WTC11 (cell line): ENCODE data around the gene C17orf58. TPM values are rescaled to one million over a fixed set of nuclear protein-coding genes. Genes with fewer than 3 reads are reported as not detected.
A peak's percentile ranks its signal among the peaks of the same experiment; 100 is the strongest.

Experiments
- ATAC-seq: fragments of 200-7000 bp; cut with Tn5 transposase; 2 replicates; pipeline ENCODE4 v1.10.0; 2021; ENCODE audit warnings: mild to moderate bottlenecking, moderate library complexity
- CTCF ChIA-PET: fragments of 300-600 bp; sonication (Branson Sonifier 250); formaldehyde crosslinking; loops from one replicate; lab custom pipeline; 2021; ENCODE audit warnings: antibody characterized with exemption; lab: Charles Lee
- POLR2A ChIA-PET: fragments of 350-600 bp; sonication (Branson Sonifier 250); formaldehyde crosslinking; loops from one replicate; lab custom pipeline; 2021; ENCODE audit warnings: antibody characterized with exemption; lab: Charles Lee
- DNase-seq: peaks from one replicate; pipeline ENCODE4 v3.0.0; 2021; ENCODE audit warnings: low spot score
- H3K27ac Mint-ChIP-seq: 2 replicates; pipeline ENCODE4 v1.8.0; 2021; ENCODE audit warnings: mixed read lengths
- H3K27me3 Mint-ChIP-seq: 2 replicates; pipeline ENCODE4 v1.8.0; 2021; ENCODE audit warnings: low read depth, mild to moderate bottlenecking, moderate library complexity, mixed read lengths
- H3K36me3 Mint-ChIP-seq: 2 replicates; pipeline ENCODE4 v1.8.0; 2021; ENCODE audit warnings: mixed read lengths
- H3K4me1 Mint-ChIP-seq: 2 replicates; pipeline ENCODE4 v1.8.0; 2022; ENCODE audit warnings: mixed read lengths
- H3K4me3 Mint-ChIP-seq: 2 replicates; pipeline ENCODE4 v1.8.0; 2021; ENCODE audit warnings: mild to moderate bottlenecking, moderate library complexity, mixed read lengths
- H3K9me3 Mint-ChIP-seq: 2 replicates; pipeline ENCODE4 v1.8.0; 2021; ENCODE audit warnings: mixed read lengths
- ATF1 ChIP-seq: sonication (generic); formaldehyde crosslinking; IDR thresholded peaks from 2 replicates; pipeline ENCODE4 v1.8.1; 2023; ENCODE audit warnings: mild to moderate bottlenecking, moderate library complexity, missing genetic modification reagents
- CBFB ChIP-seq: sonication (generic); formaldehyde crosslinking; IDR thresholded peaks from 2 replicates; pipeline ENCODE4 v1.8.1; 2022; ENCODE audit warnings: mild to moderate bottlenecking, low read depth, missing genetic modification reagents
- CREB1 ChIP-seq: sonication (generic); formaldehyde crosslinking; IDR thresholded peaks from 2 replicates; pipeline ENCODE4 v1.8.0; 2023; ENCODE audit warnings: mild to moderate bottlenecking, missing genetic modification reagents
- E2F4 ChIP-seq: sonication (generic); formaldehyde crosslinking; IDR thresholded peaks from 2 replicates; pipeline ENCODE4 v1.8.1; 2022; ENCODE audit warnings: low read depth, mild to moderate bottlenecking, moderate library complexity, missing genetic modification reagents, borderline replicate concordance
- ETV6 ChIP-seq: sonication (generic); formaldehyde crosslinking; IDR thresholded peaks from 2 replicates; pipeline ENCODE4 v1.8.1; 2022; ENCODE audit warnings: mild to moderate bottlenecking, missing genetic modification reagents
- FOXJ3 ChIP-seq: sonication (generic); formaldehyde crosslinking; IDR thresholded peaks from 2 replicates; pipeline ENCODE4 v1.9.0; 2021; ENCODE audit warnings: missing genetic modification reagents, mild to moderate bottlenecking, borderline replicate concordance
- FOXP1 ChIP-seq: sonication (generic); formaldehyde crosslinking; IDR thresholded peaks from 2 replicates; pipeline ENCODE4 v1.8.0; 2022; ENCODE audit warnings: missing genetic modification reagents, mild to moderate bottlenecking, moderate library complexity, borderline replicate concordance
- GABPB1 ChIP-seq: sonication (generic); formaldehyde crosslinking; IDR thresholded peaks from 2 replicates; pipeline ENCODE4 v1.8.1; 2023; ENCODE audit warnings: mild to moderate bottlenecking, missing genetic modification reagents
- GRHL2 ChIP-seq: fragments of 250-450 bp; sonication (Bioruptor Pico); IDR thresholded peaks from 2 replicates; pipeline ENCODE4 v1.8.0; 2022; ENCODE audit warnings: mild to moderate bottlenecking, moderate library complexity; ENCODE audit not compliant: insufficient replicate concordance, severe bottlenecking
- HMGA2 ChIP-seq: fragments of 250-450 bp; sonication (Bioruptor Pico); IDR thresholded peaks from 2 replicates; pipeline ENCODE4 v1.4.0; 2021; ENCODE audit warnings: mild to moderate bottlenecking, moderate library complexity
- IRF2 ChIP-seq: sonication (generic); formaldehyde crosslinking; IDR thresholded peaks from 2 replicates; pipeline ENCODE4 v1.8.0; 2022; ENCODE audit warnings: low read depth, missing genetic modification reagents, borderline replicate concordance
- MYBL2 ChIP-seq: sonication (generic); formaldehyde crosslinking; IDR thresholded peaks from 2 replicates; pipeline ENCODE4 v1.8.1; 2023; ENCODE audit warnings: mild to moderate bottlenecking, moderate library complexity, missing genetic modification reagents
- NR1H2 ChIP-seq: sonication (generic); formaldehyde crosslinking; IDR thresholded peaks from 2 replicates; pipeline ENCODE4 v1.9.0; 2021; ENCODE audit warnings: mild to moderate bottlenecking, moderate library complexity, missing genetic modification reagents
- NR2C2 ChIP-seq: sonication (generic); formaldehyde crosslinking; IDR thresholded peaks from 2 replicates; pipeline ENCODE4 v1.8.0; 2022; ENCODE audit warnings: mild to moderate bottlenecking, missing genetic modification reagents
- PRRX2 ChIP-seq: fragments of 250-450 bp; sonication (Bioruptor Pico); IDR thresholded peaks from 2 replicates; pipeline ENCODE4 v1.8.0; 2021; ENCODE audit warnings: mild to moderate bottlenecking
- RELA ChIP-seq: sonication (generic); formaldehyde crosslinking; IDR thresholded peaks from 2 replicates; pipeline ENCODE4 v1.8.1; 2022; ENCODE audit warnings: missing genetic modification reagents, mild to moderate bottlenecking, borderline replicate concordance
- RORB ChIP-seq: fragments of 250-450 bp; sonication (Bioruptor Pico); IDR thresholded peaks from 2 replicates; pipeline ENCODE4 v1.9.0; 2021; ENCODE audit warnings: mild to moderate bottlenecking
- SMAD4 ChIP-seq: sonication (generic); formaldehyde crosslinking; IDR thresholded peaks from 2 replicates; pipeline ENCODE4 v1.8.0; 2022; ENCODE audit warnings: mild to moderate bottlenecking, missing genetic modification reagents
- SOX15 ChIP-seq: fragments of 250-450 bp; sonication (Bioruptor Pico); IDR thresholded peaks from 2 replicates; pipeline ENCODE4 v1.9.0; 2021; ENCODE audit warnings: mild to moderate bottlenecking
- TEAD1 ChIP-seq: sonication (generic); formaldehyde crosslinking; IDR thresholded peaks from 2 replicates; pipeline ENCODE4 v1.8.0; 2022; ENCODE audit warnings: mild to moderate bottlenecking, missing genetic modification reagents
- TP53 ChIP-seq: sonication (generic); formaldehyde crosslinking; IDR thresholded peaks from 2 replicates; pipeline ENCODE4 v1.8.1; 2023; ENCODE audit warnings: mild to moderate bottlenecking, missing genetic modification reagents
- USF2 ChIP-seq: sonication (generic); formaldehyde crosslinking; IDR thresholded peaks from 2 replicates; pipeline ENCODE4 v1.8.1; 2023; ENCODE audit warnings: mild to moderate bottlenecking, missing genetic modification reagents, moderate library complexity
- ZBTB43 ChIP-seq: sonication (generic); formaldehyde crosslinking; IDR thresholded peaks from 2 replicates; pipeline ENCODE4 v1.8.1; 2023; ENCODE audit warnings: mild to moderate bottlenecking, missing genetic modification reagents
- ZNF138 ChIP-seq: sonication (generic); formaldehyde crosslinking; conservative IDR thresholded peaks from 2 replicates; pipeline ENCODE4 v1.8.1; 2022; ENCODE audit warnings: mild to moderate bottlenecking, moderate library complexity, missing genetic modification reagents
- ZNF263 ChIP-seq: sonication (generic); formaldehyde crosslinking; IDR thresholded peaks from 2 replicates; pipeline ENCODE4 v1.8.1; 2022; ENCODE audit warnings: low read depth, mild to moderate bottlenecking, moderate library complexity, missing genetic modification reagents
- ZNF423 ChIP-seq: fragments of 250-450 bp; sonication (Bioruptor Pico); IDR thresholded peaks from 2 replicates; pipeline ENCODE4 v2.1.2; 2022; ENCODE audit warnings: mild to moderate bottlenecking, moderate library complexity
- total RNA-seq: library from RNA; stranded (reverse); gene quantifications from 3 replicates; pipeline ENCODE4 v1.2.3, GENCODE V29; 2021
- TF ChIP-seq, protein P1 (sequence below): sonication (generic); formaldehyde crosslinking; IDR thresholded peaks from 2 replicates; pipeline ENCODE4 v1.8.1; 2022; ENCODE audit warnings: mild to moderate bottlenecking, moderate library complexity, missing genetic modification reagents
- TF ChIP-seq, protein P2 (sequence below): sonication (generic); formaldehyde crosslinking; IDR thresholded peaks from 2 replicates; pipeline ENCODE4 v1.8.1; 2023; ENCODE audit warnings: mild to moderate bottlenecking, missing genetic modification reagents, moderate library complexity
- TF ChIP-seq, protein P3 (sequence below): sonication (generic); formaldehyde crosslinking; IDR thresholded peaks from 2 replicates; pipeline ENCODE4 v1.8.0; 2023; ENCODE audit warnings: missing genetic modification reagents, mild to moderate bottlenecking, borderline replicate concordance

Gene C17orf58
- total RNA-seq, 1 experiment from 2014 or later: 28.2 TPM

GRCh38 chr17:68019675-68020408 is 23.6 kb upstream of the C17orf58 start:
- peak; percentile 99 for DNase-seq
- Mint-ChIP-seq H3K36me3 (no peaks in the 10 kb centered on the region), H3K27ac (peak overlapping the region; percentile 88), H3K4me1 (peaks cover 8% of the 10 kb centered on the region), H3K27me3 (no peaks in the 10 kb centered on the region), H3K4me3 (peak overlapping the region; percentile 83), H3K9me3 (no peaks in the 10 kb centered on the region)
- ChIA-PET CTCF (interaction anchor here (0.6 to 1.5 kb wide), 14 partner anchors 8 to 379 kb away, joined by 3 to 9 read pairs (median 4); partner anchors contain the start of genes C17orf58 and KPNA2), POLR2A (interaction anchor here (0.6 to 1.6 kb wide), 10 partner anchors 10 to 302 kb away, joined by 3 to 16 read pairs (median 4); partner anchors contain the start of gene KPNA2)
- peak; percentile 84 for ATAC-seq
- peak; percentile 93 for TF ChIP-seq ZNF423 (CRISPR knock-in tag)
- no peak for TF ChIP-seq MYBL2
- TF ChIP-seq CREB1: no peak
- TF ChIP-seq, protein P1, sequence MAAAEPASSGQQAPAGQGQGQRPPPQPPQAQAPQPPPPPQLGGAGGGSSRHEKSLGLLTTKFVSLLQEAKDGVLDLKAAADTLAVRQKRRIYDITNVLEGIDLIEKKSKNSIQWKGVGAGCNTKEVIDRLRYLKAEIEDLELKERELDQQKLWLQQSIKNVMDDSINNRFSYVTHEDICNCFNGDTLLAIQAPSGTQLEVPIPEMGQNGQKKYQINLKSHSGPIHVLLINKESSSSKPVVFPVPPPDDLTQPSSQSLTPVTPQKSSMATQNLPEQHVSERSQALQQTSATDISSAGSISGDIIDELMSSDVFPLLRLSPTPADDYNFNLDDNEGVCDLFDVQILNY (CRISPR knock-in tag): peak; percentile 97
- no peak for TF ChIP-seq NR2C2 (CRISPR knock-in tag)
- no peak for TF ChIP-seq PRRX2
- peak; percentile 61; the same call in 1 of the 2 replicates for TF ChIP-seq FOXP1 (CRISPR knock-in tag)
- no peak for TF ChIP-seq RELA (CRISPR knock-in tag)
- no peak for TF ChIP-seq IRF2 (CRISPR knock-in tag)
- TF ChIP-seq, protein P2, sequence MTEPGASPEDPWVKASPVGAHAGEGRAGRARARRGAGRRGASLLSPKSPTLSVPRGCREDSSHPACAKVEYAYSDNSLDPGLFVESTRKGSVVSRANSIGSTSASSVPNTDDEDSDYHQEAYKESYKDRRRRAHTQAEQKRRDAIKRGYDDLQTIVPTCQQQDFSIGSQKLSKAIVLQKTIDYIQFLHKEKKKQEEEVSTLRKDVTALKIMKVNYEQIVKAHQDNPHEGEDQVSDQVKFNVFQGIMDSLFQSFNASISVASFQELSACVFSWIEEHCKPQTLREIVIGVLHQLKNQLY: no peak
- no peak; the same call in 1 of the 2 replicates for TF ChIP-seq ATF1
- TF ChIP-seq FOXJ3: no peak
- TF ChIP-seq SMAD4 (CRISPR knock-in tag): no peak
- TF ChIP-seq ZNF263 (CRISPR knock-in tag): no peak
- no peak for TF ChIP-seq TP53 (CRISPR knock-in tag)
- TF ChIP-seq SOX15 (CRISPR knock-in tag): no peak
- peak; percentile 38; the same call in 1 of the 2 replicates for TF ChIP-seq HMGA2 (CRISPR knock-in tag)
- peak; percentile 67; the same call in 1 of the 2 replicates for TF ChIP-seq TEAD1 (CRISPR knock-in tag)
- TF ChIP-seq ETV6 (CRISPR knock-in tag): peak; percentile 98
- peak; percentile 83 for TF ChIP-seq GABPB1 (CRISPR knock-in tag)
- no peak for TF ChIP-seq CBFB
- no peak for TF ChIP-seq ZBTB43 (CRISPR knock-in tag)
- TF ChIP-seq ZNF138 (CRISPR knock-in tag): no peak
- TF ChIP-seq, protein P3, sequence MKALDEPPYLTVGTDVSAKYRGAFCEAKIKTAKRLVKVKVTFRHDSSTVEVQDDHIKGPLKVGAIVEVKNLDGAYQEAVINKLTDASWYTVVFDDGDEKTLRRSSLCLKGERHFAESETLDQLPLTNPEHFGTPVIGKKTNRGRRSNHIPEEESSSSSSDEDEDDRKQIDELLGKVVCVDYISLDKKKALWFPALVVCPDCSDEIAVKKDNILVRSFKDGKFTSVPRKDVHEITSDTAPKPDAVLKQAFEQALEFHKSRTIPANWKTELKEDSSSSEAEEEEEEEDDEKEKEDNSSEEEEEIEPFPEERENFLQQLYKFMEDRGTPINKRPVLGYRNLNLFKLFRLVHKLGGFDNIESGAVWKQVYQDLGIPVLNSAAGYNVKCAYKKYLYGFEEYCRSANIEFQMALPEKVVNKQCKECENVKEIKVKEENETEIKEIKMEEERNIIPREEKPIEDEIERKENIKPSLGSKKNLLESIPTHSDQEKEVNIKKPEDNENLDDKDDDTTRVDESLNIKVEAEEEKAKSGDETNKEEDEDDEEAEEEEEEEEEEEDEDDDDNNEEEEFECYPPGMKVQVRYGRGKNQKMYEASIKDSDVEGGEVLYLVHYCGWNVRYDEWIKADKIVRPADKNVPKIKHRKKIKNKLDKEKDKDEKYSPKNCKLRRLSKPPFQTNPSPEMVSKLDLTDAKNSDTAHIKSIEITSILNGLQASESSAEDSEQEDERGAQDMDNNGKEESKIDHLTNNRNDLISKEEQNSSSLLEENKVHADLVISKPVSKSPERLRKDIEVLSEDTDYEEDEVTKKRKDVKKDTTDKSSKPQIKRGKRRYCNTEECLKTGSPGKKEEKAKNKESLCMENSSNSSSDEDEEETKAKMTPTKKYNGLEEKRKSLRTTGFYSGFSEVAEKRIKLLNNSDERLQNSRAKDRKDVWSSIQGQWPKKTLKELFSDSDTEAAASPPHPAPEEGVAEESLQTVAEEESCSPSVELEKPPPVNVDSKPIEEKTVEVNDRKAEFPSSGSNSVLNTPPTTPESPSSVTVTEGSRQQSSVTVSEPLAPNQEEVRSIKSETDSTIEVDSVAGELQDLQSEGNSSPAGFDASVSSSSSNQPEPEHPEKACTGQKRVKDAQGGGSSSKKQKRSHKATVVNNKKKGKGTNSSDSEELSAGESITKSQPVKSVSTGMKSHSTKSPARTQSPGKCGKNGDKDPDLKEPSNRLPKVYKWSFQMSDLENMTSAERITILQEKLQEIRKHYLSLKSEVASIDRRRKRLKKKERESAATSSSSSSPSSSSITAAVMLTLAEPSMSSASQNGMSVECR (CRISPR knock-in tag): no peak; the same call in 1 of the 2 replicates
- peak; percentile 88 for TF ChIP-seq E2F4 (CRISPR knock-in tag)
- no peak for TF ChIP-seq NR1H2 (CRISPR knock-in tag)
- TF ChIP-seq GRHL2 (CRISPR knock-in tag): no peak
- no peak for TF ChIP-seq USF2 (CRISPR knock-in tag)
- no peak for TF ChIP-seq RORB (CRISPR knock-in tag)
